Endodermal cell (in vitro differentiated cells): ENCODE measurements around the gene COL4A2. TPM values are rescaled to one million over a fixed set of nuclear protein-coding genes. Genes with fewer than 3 reads are reported as not detected.
A peak's percentile ranks its signal among the peaks of the same experiment; 100 is the strongest.

Experiments used
- DNase-seq: peaks from one replicate; pipeline ENCODE4 v3.0.0-alpha.2; 2017
- H3K27ac ChIP-seq: 2 replicates; pipeline ENCODE4 v1.5.1; 2013; ENCODE audit warnings: mild to moderate bottlenecking, low read depth, low read length, moderate library complexity
- H3K27me3 ChIP-seq: 2 replicates; pipeline ENCODE4 v1.6.1; 2013; ENCODE audit warnings: mild to moderate bottlenecking, low read length, moderate library complexity; ENCODE audit not compliant: insufficient read depth, control insufficient read depth, poor library complexity, severe bottlenecking
- H3K36me3 ChIP-seq: 2 replicates; pipeline ENCODE4 v1.7.0; 2013; ENCODE audit warnings: mild to moderate bottlenecking, low read length, moderate library complexity; ENCODE audit not compliant: control insufficient read depth, insufficient read depth
- H3K4me1 ChIP-seq: one replicate; pipeline ENCODE4 v1.7.0; 2013; ENCODE audit warnings: low read length; ENCODE audit not compliant: control insufficient read depth, insufficient read depth
- H3K4me3 ChIP-seq: 2 replicates; pipeline ENCODE4 v1.5.1; 2013; ENCODE audit warnings: mild to moderate bottlenecking, low read length, moderate library complexity
- H3K9ac ChIP-seq: 2 replicates; pipeline ENCODE4 v1.6.1; 2013; ENCODE audit warnings: mild to moderate bottlenecking, low read length, moderate library complexity; ENCODE audit not compliant: poor library complexity, severe bottlenecking; ENCODE audit errors: extremely low read depth
- H3K9me3 ChIP-seq: 2 replicates; pipeline ENCODE4 v1.6.1; 2013; ENCODE audit warnings: mild to moderate bottlenecking, low read length, moderate library complexity; ENCODE audit not compliant: control insufficient read depth
- H3K27ac Mint-ChIP-seq: 2 replicates; pipeline ENCODE4 v1.8.0; 2020; ENCODE audit warnings: mixed read lengths
- H3K27me3 Mint-ChIP-seq: 2 replicates; pipeline ENCODE4 v1.8.0; 2021; ENCODE audit warnings: mild to moderate bottlenecking, mixed read lengths; ENCODE audit not compliant: insufficient read depth
- H3K36me3 Mint-ChIP-seq: 2 replicates; pipeline ENCODE4 v1.8.0; 2020; ENCODE audit warnings: low read depth, mixed read lengths
- H3K4me1 Mint-ChIP-seq: 2 replicates; pipeline ENCODE4 v1.8.0; 2020; ENCODE audit warnings: mixed read lengths
- H3K4me3 Mint-ChIP-seq: 2 replicates; pipeline ENCODE4 v1.8.0; 2020; ENCODE audit warnings: mild to moderate bottlenecking, moderate library complexity, mixed read lengths
- H3K9me3 Mint-ChIP-seq: 2 replicates; pipeline ENCODE4 v1.8.0; 2020; ENCODE audit warnings: mild to moderate bottlenecking, mixed read lengths
- WGBS, 2 experiments: methylation state at CpG; one replicate each; pipeline versions ENCODE4 v1.1.5 to v1.1.7; 2013; ENCODE audit warnings: missing lambda C conversion rate in 2 of 2, mixed read lengths in 1 of 2; ENCODE audit not compliant: insufficient coverage in 1 of 2, insufficient read length in 1 of 2; 5-methylcytosine and 5-hydroxymethylcytosine counted together
- total RNA-seq, 2 donors: library from RNA; stranded (reverse); fragmentation: NEBNext Ultra II Directional in 1 of 2; extraction: Animal tissue kit (Norgen Biotek cat#: 25700) in 1 of 2; gene quantifications; 2 replicates in 1 of 2; 3 replicates in 1 of 2; pipeline ENCODE4 v1.2.1, GENCODE V29; 2021
- TF ChIP-seq, protein P1 (sequence below): fragments of 200-600 bp; sonication (generic); conservative IDR thresholded peaks from 2 replicates; pipeline ENCODE4 v1.5.0; 2021; ENCODE audit warnings: antibody characterized with exemption, mild to moderate bottlenecking

COL4A2 gene
- total RNA-seq, 2 donors from 2014 or later: 388 to 398 TPM

DNA sequence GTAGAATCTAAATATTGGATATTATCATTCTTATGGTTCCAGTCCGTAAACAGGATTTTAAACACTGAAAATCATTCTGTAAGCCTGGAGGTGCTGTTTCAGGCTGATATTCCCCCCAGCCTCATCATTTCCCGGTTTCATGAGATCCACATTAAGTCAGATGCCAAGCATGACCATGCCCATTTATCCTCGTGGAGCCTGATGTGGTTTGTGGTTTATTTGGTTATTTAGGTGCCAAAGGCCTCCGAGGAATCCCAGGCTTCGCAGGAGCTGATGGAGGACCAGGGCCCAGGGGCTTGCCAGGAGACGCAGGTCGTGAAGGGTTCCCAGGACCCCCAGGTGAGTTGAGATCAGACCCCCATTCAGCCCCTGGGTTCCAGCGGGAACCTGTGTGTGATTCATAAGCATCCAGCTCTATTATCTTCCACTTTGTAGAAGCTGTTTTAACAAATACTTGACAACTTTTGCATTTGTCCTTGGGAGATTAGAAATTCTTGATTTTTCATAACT, 162.0 kb downstream of the COL4A2 start:
- no peak for DNase-seq
- Histone ChIP-seq H3K4me3 (no peak overlapping the region), H3K27ac (no peak overlapping the region), H3K36me3 (peaks cover 95% of the 10 kb centered on the region), H3K4me1 (no peaks in the 10 kb centered on the region), H3K9me3 (no peaks in the 10 kb centered on the region), H3K9ac (no peak overlapping the region), H3K27me3 (no peaks in the 10 kb centered on the region)
- Mint-ChIP-seq H3K27me3 (no peaks in the 10 kb centered on the region), H3K27ac (no peak overlapping the region), H3K4me3 (no peak overlapping the region), H3K4me1 (peaks cover 8% of the 10 kb centered on the region), H3K9me3 (no peaks in the 10 kb centered on the region), H3K36me3 (peaks cover 77% of the 10 kb centered on the region)
- 94% methylated on average over 5 to 8 of the region's 8 CpGs for WGBS, 2 experiments
- TF ChIP-seq, protein P1, sequence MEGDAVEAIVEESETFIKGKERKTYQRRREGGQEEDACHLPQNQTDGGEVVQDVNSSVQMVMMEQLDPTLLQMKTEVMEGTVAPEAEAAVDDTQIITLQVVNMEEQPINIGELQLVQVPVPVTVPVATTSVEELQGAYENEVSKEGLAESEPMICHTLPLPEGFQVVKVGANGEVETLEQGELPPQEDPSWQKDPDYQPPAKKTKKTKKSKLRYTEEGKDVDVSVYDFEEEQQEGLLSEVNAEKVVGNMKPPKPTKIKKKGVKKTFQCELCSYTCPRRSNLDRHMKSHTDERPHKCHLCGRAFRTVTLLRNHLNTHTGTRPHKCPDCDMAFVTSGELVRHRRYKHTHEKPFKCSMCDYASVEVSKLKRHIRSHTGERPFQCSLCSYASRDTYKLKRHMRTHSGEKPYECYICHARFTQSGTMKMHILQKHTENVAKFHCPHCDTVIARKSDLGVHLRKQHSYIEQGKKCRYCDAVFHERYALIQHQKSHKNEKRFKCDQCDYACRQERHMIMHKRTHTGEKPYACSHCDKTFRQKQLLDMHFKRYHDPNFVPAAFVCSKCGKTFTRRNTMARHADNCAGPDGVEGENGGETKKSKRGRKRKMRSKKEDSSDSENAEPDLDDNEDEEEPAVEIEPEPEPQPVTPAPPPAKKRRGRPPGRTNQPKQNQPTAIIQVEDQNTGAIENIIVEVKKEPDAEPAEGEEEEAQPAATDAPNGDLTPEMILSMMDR: no peak

DNA sequence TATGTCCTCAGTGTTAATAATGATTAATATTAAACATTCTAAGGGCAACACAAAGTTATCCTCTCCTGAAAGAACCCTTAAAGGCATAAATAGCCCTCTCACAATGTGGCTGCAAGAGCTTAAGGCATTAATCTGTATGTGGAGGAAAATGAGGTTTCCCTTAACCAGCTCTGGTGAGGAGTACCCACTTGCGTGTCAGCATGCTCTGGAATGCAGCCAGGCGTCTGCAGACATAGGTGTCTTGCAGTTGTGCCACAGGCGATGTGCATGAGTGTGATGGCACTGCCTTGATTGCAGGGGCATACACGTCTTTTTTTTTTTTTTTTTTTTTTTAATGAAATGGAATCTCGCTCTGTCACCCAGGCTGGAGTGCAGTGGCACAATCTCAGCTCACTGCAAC, 162.5 kb downstream of the COL4A2 start:
- no peaks in the 10 kb centered on the region for H3K4me1 ChIP-seq
- H3K27ac Mint-ChIP-seq: no peak overlapping the region
- no peaks in the 10 kb centered on the region for H3K27me3 ChIP-seq
- no peak overlapping the region for H3K27ac ChIP-seq
- no peak overlapping the region for H3K9ac ChIP-seq
- H3K4me1 Mint-ChIP-seq: peaks cover 8% of the 10 kb centered on the region
- no peak for DNase-seq
- no peaks in the 10 kb centered on the region for H3K27me3 Mint-ChIP-seq
- WGBS, 2 experiments: 96 to 97% methylated on average over 4 to 5 of the region's 5 CpGs
- TF ChIP-seq, protein P1: no peak
- H3K9me3 Mint-ChIP-seq: no peaks in the 10 kb centered on the region
- H3K4me3 Mint-ChIP-seq: no peak overlapping the region
- H3K36me3 Mint-ChIP-seq: peaks cover 81% of the 10 kb centered on the region
- H3K9me3 ChIP-seq: no peaks in the 10 kb centered on the region
- peaks cover 95% of the 10 kb centered on the region for H3K36me3 ChIP-seq
- no peak overlapping the region for H3K4me3 ChIP-seq

DNA sequence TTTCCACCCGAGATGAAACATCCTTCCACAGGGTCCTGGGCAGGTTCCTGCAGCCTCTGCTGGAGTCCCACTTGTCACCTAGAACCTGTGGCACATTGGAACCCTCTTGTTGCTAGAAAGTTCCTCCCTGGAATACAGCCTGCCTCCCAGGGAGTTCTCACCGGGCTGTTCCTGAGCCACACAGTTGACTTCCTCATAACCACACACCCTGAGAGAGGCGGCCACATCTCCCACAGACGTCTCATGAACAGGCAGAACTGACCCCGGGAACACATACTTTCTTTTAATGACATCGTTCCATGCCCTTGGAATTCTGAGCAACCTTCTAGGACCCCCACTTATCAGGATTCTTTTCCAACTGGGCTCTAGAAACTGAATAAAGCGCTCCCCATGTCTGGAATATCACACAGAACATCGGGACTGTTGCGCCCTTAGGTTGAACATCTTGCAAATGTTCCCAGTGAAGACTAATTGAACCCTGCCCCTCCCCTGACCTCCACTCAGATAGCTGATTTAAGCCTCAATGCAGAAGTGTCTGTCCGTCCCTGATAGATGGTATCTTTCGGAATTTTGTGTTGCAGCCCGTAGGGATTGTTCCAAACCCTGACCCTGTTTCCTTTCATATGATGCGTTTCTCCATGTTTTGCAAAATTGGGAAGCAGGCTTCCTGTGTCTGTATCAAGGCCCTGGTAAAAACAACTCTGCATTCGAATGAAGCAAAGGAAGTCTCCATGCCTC, 163.4 kb downstream of the COL4A2 start:
- no peak overlapping the region for H3K9ac ChIP-seq
- H3K27me3 ChIP-seq: no peaks in the 10 kb centered on the region
- no peaks in the 10 kb centered on the region for H3K9me3 ChIP-seq
- no peak for DNase-seq
- peak overlapping the region; percentile 55 for H3K27ac Mint-ChIP-seq
- no peaks in the 10 kb centered on the region for H3K27me3 Mint-ChIP-seq
- H3K4me3 ChIP-seq: no peak overlapping the region
- peaks cover 11% of the 10 kb centered on the region for H3K4me1 Mint-ChIP-seq
- H3K36me3 Mint-ChIP-seq: peaks cover 84% of the 10 kb centered on the region
- no peak overlapping the region for H3K4me3 Mint-ChIP-seq
- no peaks in the 10 kb centered on the region for H3K9me3 Mint-ChIP-seq
- WGBS, 2 experiments: 92 to 100% methylated on average over 12 to 14 of the region's 14 CpGs
- TF ChIP-seq, protein P1: no peak
- peaks cover 95% of the 10 kb centered on the region for H3K36me3 ChIP-seq
- H3K27ac ChIP-seq: no peak overlapping the region
- H3K4me1 ChIP-seq: no peaks in the 10 kb centered on the region
